ENCODE results near the gene PGAP3.
A peak's percentile ranks its signal among the peaks of the same experiment; 100 is the strongest.

The PGAP3 gene

DNA sequence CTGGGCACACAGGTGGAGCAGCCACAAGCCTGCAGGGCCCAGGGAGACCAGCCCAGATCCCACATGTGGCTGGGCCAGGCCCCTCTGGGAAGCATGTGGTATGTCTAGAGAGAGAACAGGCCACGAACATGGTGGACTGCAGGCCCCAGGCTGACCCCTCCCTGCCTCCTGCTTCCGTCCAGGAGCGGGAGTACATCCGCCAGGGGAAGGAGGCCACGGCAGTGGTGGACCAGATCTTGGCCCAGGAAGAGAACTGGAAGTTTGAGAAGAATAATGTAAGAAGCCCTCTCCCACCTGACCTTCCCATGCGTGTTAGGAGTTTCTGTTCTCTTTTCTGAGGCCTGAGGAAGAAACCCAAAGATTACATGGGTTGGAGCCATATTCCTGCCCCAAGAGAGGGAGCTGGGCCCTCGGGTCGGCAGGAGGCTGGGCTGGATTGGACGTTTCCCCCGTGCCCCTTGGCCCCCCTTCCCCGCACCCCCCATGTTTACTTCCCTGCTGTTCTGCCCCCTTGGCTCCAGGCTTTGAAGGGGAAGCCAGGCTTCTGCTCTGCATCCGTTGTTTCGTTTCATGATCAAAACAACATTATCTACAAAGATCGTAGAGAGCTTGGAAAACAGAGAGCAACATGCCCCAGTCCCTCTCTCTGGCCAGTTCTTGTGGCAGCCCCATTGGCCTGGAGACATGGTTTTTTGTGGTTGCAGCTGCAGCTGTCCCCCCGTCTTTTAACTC lies 28.4 kb downstream of the PGAP3 start:
- peak; percentile 48 to 53 (median 49) for DNase-seq

DNA sequence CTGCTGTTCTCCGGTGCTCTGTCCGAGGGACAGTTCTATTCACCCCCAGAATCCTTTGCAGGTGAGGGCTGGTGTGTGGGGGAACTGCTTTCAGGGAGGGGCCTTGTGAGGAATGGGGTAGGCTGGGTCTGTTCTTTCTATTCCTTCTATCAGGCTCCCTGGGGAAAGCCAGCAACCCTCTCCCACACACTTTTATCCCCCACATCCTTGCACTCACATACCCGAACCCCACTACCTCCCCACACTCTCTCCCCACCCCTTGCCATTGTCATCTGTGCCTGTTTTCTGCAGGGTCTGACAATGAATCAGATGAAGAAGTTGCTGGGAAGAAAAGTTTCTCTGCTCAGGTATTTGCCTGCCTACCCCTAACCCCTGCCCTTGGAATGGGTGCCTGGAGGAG lies 29.1 kb downstream of the PGAP3 start:
- DNase-seq: no peak

DNA sequence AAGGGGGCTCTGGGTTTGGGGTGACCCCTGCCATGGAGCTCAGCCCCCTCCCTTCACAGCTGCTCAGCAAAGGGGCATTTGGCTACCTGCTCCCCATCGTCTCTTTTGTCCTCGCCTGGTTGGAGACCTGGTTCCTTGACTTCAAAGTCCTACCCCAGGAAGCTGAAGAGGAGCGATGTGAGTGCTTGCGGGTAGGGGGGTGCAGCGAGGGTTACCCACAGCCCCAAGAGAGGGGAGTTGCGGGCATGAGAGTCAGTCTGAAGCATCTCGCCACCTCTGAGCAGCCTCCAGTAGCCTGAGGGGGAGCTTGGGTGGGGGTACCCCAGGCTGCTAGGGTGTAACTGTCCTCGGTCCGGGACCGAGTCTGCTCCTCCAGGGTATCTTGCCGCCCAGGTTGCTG lies 29.5 kb downstream of the PGAP3 start:
- no peak for DNase-seq

DNA sequence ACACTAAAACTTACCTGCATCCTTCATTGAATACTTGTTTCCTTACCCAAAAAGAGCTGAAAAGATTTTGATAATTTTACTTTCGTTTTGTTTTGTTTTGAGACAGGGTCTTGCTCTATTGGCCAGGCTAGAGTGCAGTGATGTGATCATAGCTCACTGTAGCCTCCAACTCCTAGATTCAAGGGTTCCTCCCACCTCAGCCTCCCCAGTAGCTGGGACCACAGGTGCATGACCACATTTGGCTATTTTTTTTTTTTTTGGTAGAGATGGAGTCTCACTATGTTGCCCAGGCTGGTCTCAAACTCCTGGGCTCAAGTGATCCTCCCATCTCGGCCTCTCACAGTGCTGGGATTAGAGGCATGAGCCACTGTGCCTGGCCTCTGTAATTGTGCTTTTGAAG lies 32.8 kb downstream of the PGAP3 start:
- no peak for DNase-seq

- DNase-seq: peak; percentile 81 to 92 (median 85)
These were observed 34.1 kb downstream of the PGAP3 start for GRCh38 chr17:39653662-39654331.

- DNase-seq: no peak
These were observed 34.6 kb downstream of the PGAP3 start for GRCh38 chr17:39653316-39653661.

GRCh38 chr17:39652587-39653315 lies 35.1 kb downstream of the PGAP3 start:
- no peak for DNase-seq

- no peak for DNase-seq
These were observed 35.8 kb downstream of the PGAP3 start for GRCh38 chr17:39651923-39652586.

GRCh38 chr17:39650121-39650579 lies 37.7 kb downstream of the PGAP3 start:
- no peak for DNase-seq

- peak; percentile 53 to 58 (median 54) for DNase-seq
These were observed 39.1 kb downstream of the PGAP3 start for GRCh38 chr17:39648616-39649366.

DNA sequence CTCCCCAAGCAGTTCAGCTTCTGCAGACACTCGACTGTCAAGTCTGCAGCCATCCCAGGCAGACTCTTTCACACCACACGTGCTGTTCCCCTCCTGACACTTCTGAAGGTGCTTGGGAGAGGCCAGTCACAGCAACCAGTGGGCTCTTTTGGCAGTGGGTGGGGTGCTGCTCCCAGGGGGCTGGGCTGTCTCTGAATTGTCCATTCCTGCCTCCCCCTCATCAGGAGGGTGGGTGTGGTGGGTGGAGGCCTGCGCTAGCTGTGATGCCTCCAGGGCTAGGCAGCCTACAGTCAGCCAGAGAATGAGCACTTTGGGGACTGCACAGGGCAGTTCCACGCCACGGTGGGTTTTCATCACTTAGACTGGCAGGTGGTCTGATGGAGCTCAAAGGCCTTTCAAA lies 40.6 kb downstream of the PGAP3 start:
- DNase-seq: no peak

DNA sequence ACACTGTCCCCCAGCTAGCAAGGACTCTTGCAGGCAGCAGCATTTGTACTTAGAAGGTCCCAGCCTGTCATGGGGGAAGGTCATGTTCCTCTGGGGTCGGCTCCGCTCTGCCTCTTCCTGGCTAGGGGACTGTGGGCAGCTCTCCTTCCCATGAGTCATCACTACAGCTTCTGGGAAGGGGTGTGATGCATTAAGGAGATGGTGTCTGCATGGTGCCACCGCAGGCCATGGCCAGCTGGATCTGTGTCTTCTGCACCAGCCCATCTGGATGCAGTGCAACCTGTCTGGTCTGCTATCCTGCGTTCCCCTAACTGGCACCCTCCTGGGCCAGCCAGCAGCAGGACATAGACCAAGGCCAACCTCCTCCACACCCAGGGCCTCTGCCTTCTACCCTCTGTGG lies 44.6 kb downstream of the PGAP3 start:
- peak in 2 of 3 donors; percentile 51 to 54 for DNase-seq

GRCh38 chr17:39642291-39643074 lies 45.4 kb downstream of the PGAP3 start:
- DNase-seq: no peak

DNA sequence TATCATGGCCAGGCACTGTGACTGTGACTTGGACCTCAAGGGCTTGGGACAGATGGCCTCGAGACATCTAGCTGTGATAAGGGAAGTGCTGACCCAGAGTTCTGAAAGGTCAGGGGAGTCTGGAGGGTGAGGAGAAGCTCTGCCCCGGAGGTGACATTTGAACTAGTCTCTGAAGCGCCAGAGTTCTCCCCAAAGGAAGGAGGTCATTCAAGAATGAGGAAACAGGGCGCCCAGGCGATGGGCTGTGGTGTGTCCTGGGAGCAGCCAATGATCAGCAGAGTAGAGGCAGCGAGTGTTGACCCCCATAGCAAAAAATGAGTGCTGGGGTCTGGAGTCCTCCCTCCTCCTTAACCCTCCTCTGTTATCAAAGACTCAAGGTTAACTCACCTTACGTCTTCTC lies 46.0 kb downstream of the PGAP3 start:
- peak; percentile 55 to 69 (median 65) for DNase-seq

- no peak for DNase-seq
These were observed 46.8 kb downstream of the PGAP3 start for GRCh38 chr17:39641097-39641496.

- DNase-seq: peak; percentile 69 to 80 (median 76)
These were observed 47.2 kb downstream of the PGAP3 start for GRCh38 chr17:39640591-39641031.

- no peak for DNase-seq
These were observed 48.0 kb downstream of the PGAP3 start for GRCh38 chr17:39639566-39640458.

DNA sequence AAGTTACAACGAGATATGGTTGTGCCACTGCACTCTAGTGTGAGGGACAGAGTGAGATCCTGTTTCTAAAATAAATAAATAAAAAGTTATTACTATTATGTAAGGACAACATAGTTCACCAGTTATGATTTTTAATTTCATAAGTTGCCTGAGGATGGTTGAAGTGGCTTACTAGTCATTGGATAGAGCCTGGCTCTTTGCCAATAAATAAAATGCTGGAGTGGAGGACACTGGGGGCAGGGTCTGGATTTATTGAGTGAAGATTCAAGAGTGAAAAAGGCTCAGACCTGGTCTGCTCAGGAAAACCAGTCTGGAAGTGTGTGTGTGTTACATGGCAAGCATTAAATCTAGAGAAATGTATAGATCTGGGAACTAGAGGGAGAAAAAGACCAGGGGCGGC lies 48.8 kb downstream of the PGAP3 start:
- DNase-seq: no peak

GRCh38 chr17:39638317-39638716 lies 49.5 kb downstream of the PGAP3 start:
- no peak for DNase-seq

GRCh38 chr17:39636927-39637736 lies 50.7 kb downstream of the PGAP3 start, which contains the start of gene STARD3:
TSS of gene STARD3 (plus strand) at chr17:39637144. CDS start at chr17:39653532, 16,388 bp downstream.
- peak; percentile 90 to 97 (median 95) for DNase-seq

Data from suppressor macrophage treated with lipopolysaccharide for 1 hour (primary cell).